ENCODE results near the gene LTK.

DNA sequence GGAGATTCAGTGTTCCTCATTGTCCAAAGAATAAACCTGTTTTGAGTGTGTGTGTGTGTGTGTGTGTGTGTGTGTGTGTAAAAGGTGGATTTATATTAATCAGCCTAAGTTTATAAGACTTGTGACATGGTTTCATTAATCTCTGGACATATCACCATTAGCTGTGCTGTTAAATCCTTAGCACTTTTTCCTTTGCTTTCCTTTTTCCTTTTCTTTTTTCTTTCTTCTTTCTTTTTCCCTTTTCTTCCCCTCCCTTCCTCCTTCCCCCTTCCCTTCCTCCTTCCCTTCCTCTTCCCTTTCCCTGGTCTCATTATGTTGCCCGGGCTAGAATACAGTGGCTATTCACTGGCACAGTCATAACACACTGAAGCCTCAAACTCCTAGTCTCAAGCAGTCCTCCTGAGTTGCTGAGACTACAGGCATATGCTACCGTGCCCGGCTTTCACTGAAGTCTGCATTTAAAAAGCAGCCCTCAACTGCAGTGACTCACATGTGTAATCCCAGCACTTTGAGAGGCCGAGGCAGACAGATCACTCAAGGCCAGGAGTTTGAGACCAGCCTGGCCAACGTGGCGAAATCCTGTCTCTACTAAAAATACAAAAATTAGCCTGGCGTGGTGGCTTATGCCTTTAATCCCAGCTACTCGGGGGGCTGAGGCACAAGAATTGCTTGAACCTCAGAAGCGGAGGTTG is 48.6 kb downstream of the LTK start:
- TF ChIP-seq, protein P1, sequence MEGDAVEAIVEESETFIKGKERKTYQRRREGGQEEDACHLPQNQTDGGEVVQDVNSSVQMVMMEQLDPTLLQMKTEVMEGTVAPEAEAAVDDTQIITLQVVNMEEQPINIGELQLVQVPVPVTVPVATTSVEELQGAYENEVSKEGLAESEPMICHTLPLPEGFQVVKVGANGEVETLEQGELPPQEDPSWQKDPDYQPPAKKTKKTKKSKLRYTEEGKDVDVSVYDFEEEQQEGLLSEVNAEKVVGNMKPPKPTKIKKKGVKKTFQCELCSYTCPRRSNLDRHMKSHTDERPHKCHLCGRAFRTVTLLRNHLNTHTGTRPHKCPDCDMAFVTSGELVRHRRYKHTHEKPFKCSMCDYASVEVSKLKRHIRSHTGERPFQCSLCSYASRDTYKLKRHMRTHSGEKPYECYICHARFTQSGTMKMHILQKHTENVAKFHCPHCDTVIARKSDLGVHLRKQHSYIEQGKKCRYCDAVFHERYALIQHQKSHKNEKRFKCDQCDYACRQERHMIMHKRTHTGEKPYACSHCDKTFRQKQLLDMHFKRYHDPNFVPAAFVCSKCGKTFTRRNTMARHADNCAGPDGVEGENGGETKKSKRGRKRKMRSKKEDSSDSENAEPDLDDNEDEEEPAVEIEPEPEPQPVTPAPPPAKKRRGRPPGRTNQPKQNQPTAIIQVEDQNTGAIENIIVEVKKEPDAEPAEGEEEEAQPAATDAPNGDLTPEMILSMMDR (IDR thresholded peaks at IDR 0.05; ENCODE audit: low read depth, low read length): no peak
- TF ChIP-seq EZH2phosphoT487 (IDR thresholded peaks at IDR 0.05; ENCODE audit: low read depth): no peak
